ENCODE results near the gene B3GAT3. TPM values are rescaled to one million over a fixed set of nuclear protein-coding genes. Genes with fewer than 3 reads are reported as not detected.

The B3GAT3 gene
- total RNA-seq, 1 experiment from 2014 or later, result 51.2 TPM

Small RNAs within 50 kb of the gene (microRNA-seq; reads per million reads assigned to microRNA genes)
- gene MIR6747 (ENCODE audit: borderline number of aligned reads), result 1.2 reads per million

Other genes starting within 250 kb of the B3GAT3 start
- 2.0 TPM for gene SCGB1A1, start 203.0 kb downstream of the B3GAT3 start, total RNA-seq (2021; ENCODE audit: unreplicated experiment)
- 239 TPM for gene AHNAK, start 75.2 kb downstream of the B3GAT3 start, total RNA-seq (2021; ENCODE audit: unreplicated experiment)
- 1,901 TPM for gene EEF1G, start 48.1 kb downstream of the B3GAT3 start, total RNA-seq (2021; ENCODE audit: unreplicated experiment)
- 49.0 TPM for gene TUT1, start 30.5 kb downstream of the B3GAT3 start, total RNA-seq (2021; ENCODE audit: unreplicated experiment)
- gene MTA2, start 20.1 kb downstream of the B3GAT3 start, total RNA-seq (2021; ENCODE audit: unreplicated experiment), result 98.9 TPM
- 124 TPM for gene EML3, start 9.2 kb downstream of the B3GAT3 start, total RNA-seq (2021; ENCODE audit: unreplicated experiment)
- gene ROM1, start 8.7 kb downstream of the B3GAT3 start, total RNA-seq (2021; ENCODE audit: unreplicated experiment), result 2.7 TPM
- gene GANAB, start 24.6 kb upstream of the B3GAT3 start, total RNA-seq (2021; ENCODE audit: unreplicated experiment), result 410 TPM
- gene INTS5, start 31.3 kb upstream of the B3GAT3 start, total RNA-seq (2021; ENCODE audit: unreplicated experiment), result 29.1 TPM
- gene C11orf98, start 43.2 kb upstream of the B3GAT3 start, total RNA-seq (2021; ENCODE audit: unreplicated experiment), result 121 TPM
- 63.5 TPM for gene CSKMT, start 43.3 kb upstream of the B3GAT3 start, total RNA-seq (2021; ENCODE audit: unreplicated experiment)
- 17.9 TPM for gene UQCC3, start 49.7 kb upstream of the B3GAT3 start, total RNA-seq (2021; ENCODE audit: unreplicated experiment)
- gene LBHD1, start 50.3 kb upstream of the B3GAT3 start, total RNA-seq (2021; ENCODE audit: unreplicated experiment), result 14.7 TPM
- 94.2 TPM for gene UBXN1, start 57.1 kb upstream of the B3GAT3 start, total RNA-seq (2021; ENCODE audit: unreplicated experiment)
- 0.71 TPM for gene LRRN4CL, start 67.5 kb upstream of the B3GAT3 start, total RNA-seq (2021; ENCODE audit: unreplicated experiment)
- 62.0 TPM for gene BSCL2, start 85.4 kb upstream of the B3GAT3 start, total RNA-seq (2021; ENCODE audit: unreplicated experiment)
- not detected for gene GNG3, start 85.7 kb upstream of the B3GAT3 start, total RNA-seq (2021; ENCODE audit: unreplicated experiment)
- 45.8 TPM for gene HNRNPUL2, start 105.5 kb upstream of the B3GAT3 start, total RNA-seq (2021; ENCODE audit: unreplicated experiment)
- 33.3 TPM for gene TTC9C, start 106.5 kb upstream of the B3GAT3 start, total RNA-seq (2021; ENCODE audit: unreplicated experiment)
- 11.3 TPM for gene ZBTB3, start 132.2 kb upstream of the B3GAT3 start, total RNA-seq (2021; ENCODE audit: unreplicated experiment)
- gene POLR2G, start 139.6 kb upstream of the B3GAT3 start, total RNA-seq (2021; ENCODE audit: unreplicated experiment), result 109 TPM
- gene TAF6L, start 149.4 kb upstream of the B3GAT3 start, total RNA-seq (2021; ENCODE audit: unreplicated experiment), result 24.2 TPM
- gene TMEM179B, start 165.4 kb upstream of the B3GAT3 start, total RNA-seq (2021; ENCODE audit: unreplicated experiment), result 51.6 TPM
- gene TMEM223, start 170.0 kb upstream of the B3GAT3 start, total RNA-seq (2021; ENCODE audit: unreplicated experiment), result 18.4 TPM
- gene NXF1, start 183.5 kb upstream of the B3GAT3 start, total RNA-seq (2021; ENCODE audit: unreplicated experiment), result 55.5 TPM
- 29.5 TPM for gene STX5, start 210.1 kb upstream of the B3GAT3 start, total RNA-seq (2021; ENCODE audit: unreplicated experiment)
- gene TEX54, start 210.9 kb upstream of the B3GAT3 start, total RNA-seq (2021; ENCODE audit: unreplicated experiment), result not detected
- gene WDR74, start 217.6 kb upstream of the B3GAT3 start, total RNA-seq (2021; ENCODE audit: unreplicated experiment), result 111 TPM